SK-N-SH (cell line): ENCODE data around the gene CD248. TPM values are rescaled to one million over a fixed set of nuclear protein-coding genes. Genes with fewer than 3 reads are reported as not detected.

ENCODE experiments used
- CTCF ChIA-PET: fragments of 300-600, 350-600 bp; formaldehyde crosslinking; extraction: SDS; loops from one replicate; lab custom pipeline; 2021; lab: Yijun Ruan, JAX
- POLR2A ChIA-PET: fragments of 350-600 bp; sonication (Branson Sonifier 250); formaldehyde crosslinking; extraction: SDS; loops from one replicate; lab custom pipeline; 2020; ENCODE audit warnings: antibody characterized with exemption, inconsistent platforms; lab: Yijun Ruan, JAX
- DNase-seq: peaks from one replicate; pipeline ENCODE4 v3.0.0; 2012
- H2AFZ ChIP-seq: fragments of 200-600 bp; sonication (generic); 2 replicates; pipeline ENCODE4 v1.8.1; 2016; ENCODE audit warnings: antibody characterized with exemption, mild to moderate bottlenecking, low read depth
- H3F3A ChIP-seq: fragments of 200-600 bp; sonication (generic); replicated peaks from 2 replicates; pipeline ENCODE3; 2016; ENCODE audit warnings: antibody characterized with exemption, mild to moderate bottlenecking; ENCODE audit not compliant: insufficient read depth
- H3K27ac ChIP-seq, 2 experiments: fragments of 200-500 bp in 1 of 2; fragments of 200-600 bp in 1 of 2; sonication (Bioruptor generic) in 1 of 2; sonication (generic), shearing (Covaris generic) in 1 of 2; 2 replicates each; pipeline versions ENCODE4 v1.5.1 to v1.6.1; 2014 to 2016; ENCODE audit warnings: low read depth in 2 of 2, inconsistent platforms in 1 of 2, low read length in 1 of 2, mild to moderate bottlenecking in 1 of 2, mixed read lengths in 1 of 2
- H3K27me3 ChIP-seq: fragments of 200-600 bp; sonication (generic), shearing (Covaris generic); 2 replicates; pipeline ENCODE4 v1.6.1; 2016; ENCODE audit warnings: mixed run types; ENCODE audit not compliant: insufficient read depth
- H3K36me3 ChIP-seq, 2 experiments: fragments of 200-500 bp in 1 of 2; fragments of 200-600 bp in 1 of 2; sonication (Bioruptor generic) in 1 of 2; sonication (generic) in 1 of 2; replicated peaks in 1 of 2; 2 replicates each; pipeline versions ENCODE3 to v1.5.1; 2014 to 2016; ENCODE audit warnings: low read length in 1 of 2, mild to moderate bottlenecking in 1 of 2; ENCODE audit not compliant: insufficient read depth in 2 of 2, control insufficient read depth in 1 of 2
- H3K4me1 ChIP-seq, 2 experiments: fragments of 200-500 bp in 1 of 2; fragments of 200-600 bp in 1 of 2; sonication (Bioruptor generic) in 1 of 2; sonication (generic), shearing (Covaris generic) in 1 of 2; 2 replicates each; pipeline versions ENCODE4 v1.5.1 to v1.6.1; 2014 to 2016; ENCODE audit warnings: low read depth in 1 of 2, low read length in 1 of 2, mixed run types in 1 of 2; ENCODE audit not compliant: insufficient read depth in 2 of 2, control insufficient read depth in 1 of 2
- H3K4me2 ChIP-seq: fragments of 200-600 bp; sonication (generic), shearing (Covaris generic); 2 replicates; pipeline ENCODE4 v1.6.1; 2017; ENCODE audit warnings: mixed run types
- H3K4me3 ChIP-seq, 2 experiments: fragments of 200-500 bp in 1 of 2; fragments of 200-600 bp in 1 of 2; sonication (Bioruptor generic) in 1 of 2; sonication (generic), shearing (Covaris generic) in 1 of 2; 2 replicates each; pipeline versions ENCODE4 v1.5.1 to v1.8.1; 2014 to 2016; ENCODE audit warnings: low read depth in 2 of 2, inconsistent platforms in 1 of 2, low read length in 1 of 2, mild to moderate bottlenecking in 1 of 2, mixed read lengths in 1 of 2, moderate library complexity in 1 of 2
- H3K79me2 ChIP-seq: fragments of 200-600 bp; sonication (generic); 2 replicates; pipeline ENCODE4 v1.8.1; 2017; ENCODE audit warnings: mild to moderate bottlenecking; ENCODE audit not compliant: insufficient read depth
- H3K9ac ChIP-seq: fragments of 200-600 bp; sonication (generic); 2 replicates; pipeline ENCODE4 v1.6.1; 2017; ENCODE audit warnings: mixed run types
- H3K9me2 ChIP-seq: fragments of 200-600 bp; sonication (generic); 2 replicates; pipeline ENCODE4 v1.6.1; 2017; ENCODE audit warnings: mixed run types
- H3K9me3 ChIP-seq: fragments of 200-600 bp; sonication (generic); 2 replicates; pipeline ENCODE4 v1.6.1; 2017; ENCODE audit warnings: mixed run types, mild to moderate bottlenecking, moderate library complexity
- H4K20me1 ChIP-seq: fragments of 200-600 bp; sonication (generic); 2 replicates; pipeline ENCODE4 v1.6.1; 2017; ENCODE audit warnings: mild to moderate bottlenecking, mixed run types; ENCODE audit not compliant: insufficient read depth
- EZH2phosphoT487 ChIP-seq: fragments of 200-600 bp; sonication (generic); IDR thresholded peaks from 2 replicates; pipeline ENCODE4 v1.6.1; 2017; ENCODE audit warnings: low read depth, mixed run types, mild to moderate bottlenecking, antibody characterized with exemption, moderate library complexity, borderline replicate concordance
- IRF3 ChIP-seq: fragments of 150-350 bp; IDR thresholded peaks from 2 replicates; pipeline ENCODE4 v1.6.1; 2016; ENCODE audit warnings: mild to moderate bottlenecking, low read depth, low read length
- MXI1 ChIP-seq: IDR thresholded peaks from 2 replicates; pipeline ENCODE4 v1.6.1; 2012; ENCODE audit warnings: mild to moderate bottlenecking, low read depth, low read length, improper control_type of control experiment
- RXRA ChIP-seq: IDR thresholded peaks from 2 replicates; pipeline ENCODE4 v1.4.0; 2012; ENCODE audit warnings: low read depth, mild to moderate bottlenecking, borderline replicate concordance
- WGBS: methylation state at CpG from one replicate; pipeline ENCODE4 v1.1.6; 2017; ENCODE audit warnings: low lambda C conversion rate; 5-methylcytosine and 5-hydroxymethylcytosine counted together
- polyA plus RNA-seq, 3 experiments: library from polyadenylated mRNA; depleted of rRNA; stranded (reverse); fragments of >200 nt; gene quantifications; 2 replicates each; pipeline ENCODE4 v1.2.3, GENCODE V29; 2012
- TF ChIP-seq, protein P1 (sequence below): IDR thresholded peaks from 2 replicates; pipeline ENCODE4 v1.4.0; 2012; ENCODE audit warnings: low read depth, borderline replicate concordance
- TF ChIP-seq, protein P2 (sequence below): fragments of 150-350 bp; IDR thresholded peaks from 2 replicates; pipeline ENCODE4 v1.6.1; 2017; ENCODE audit warnings: antibody characterized with exemption, low read length, low read depth, borderline replicate concordance

CD248 gene
- polyA plus RNA-seq, 1 of the 3 experiments (the other 2 are of a cell fraction): 7.7 TPM

DNA sequence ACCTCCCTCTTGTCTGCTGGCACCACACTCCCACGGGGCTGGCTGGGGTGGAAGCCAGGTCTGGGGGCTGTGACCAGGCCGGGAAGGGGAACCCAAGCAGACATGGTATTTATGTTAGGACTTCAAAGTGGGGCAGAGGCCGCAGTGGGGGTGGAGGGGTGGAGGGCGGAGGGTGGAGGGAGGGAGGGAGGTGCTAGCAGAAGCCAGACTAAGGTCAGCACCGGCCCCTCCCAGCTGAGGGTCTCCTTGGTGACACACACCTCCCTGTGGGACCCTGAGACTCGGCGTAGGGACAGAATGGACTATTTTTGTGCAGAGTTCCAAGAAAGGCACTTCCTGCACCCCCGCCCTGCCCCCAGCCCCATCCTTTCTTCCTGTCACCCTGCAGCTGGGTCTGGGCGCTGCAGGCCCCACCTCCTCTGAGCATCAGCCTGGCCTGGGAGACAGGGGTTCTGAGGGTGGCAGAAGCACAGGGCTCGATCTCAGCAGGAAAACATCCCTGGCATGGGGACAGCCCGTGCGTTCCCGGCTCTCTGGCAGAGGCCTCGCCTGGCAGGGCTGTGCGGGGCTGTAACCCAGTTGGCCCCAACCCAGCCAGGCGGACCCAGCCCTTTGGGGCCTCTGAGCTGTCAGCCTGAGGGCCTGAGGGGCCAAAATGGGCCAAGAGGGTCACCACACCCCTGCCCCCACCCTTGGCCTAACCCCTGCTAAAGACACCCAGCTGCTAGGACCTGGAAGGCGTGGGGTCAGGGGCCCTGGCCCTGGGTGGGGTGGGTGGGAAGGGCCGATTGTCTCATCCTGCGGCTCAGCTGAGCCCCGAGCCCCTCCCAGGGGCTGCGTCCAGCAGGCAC, 9.6 kb upstream of the CD248 start (continued):
- TF ChIP-seq, protein P1, sequence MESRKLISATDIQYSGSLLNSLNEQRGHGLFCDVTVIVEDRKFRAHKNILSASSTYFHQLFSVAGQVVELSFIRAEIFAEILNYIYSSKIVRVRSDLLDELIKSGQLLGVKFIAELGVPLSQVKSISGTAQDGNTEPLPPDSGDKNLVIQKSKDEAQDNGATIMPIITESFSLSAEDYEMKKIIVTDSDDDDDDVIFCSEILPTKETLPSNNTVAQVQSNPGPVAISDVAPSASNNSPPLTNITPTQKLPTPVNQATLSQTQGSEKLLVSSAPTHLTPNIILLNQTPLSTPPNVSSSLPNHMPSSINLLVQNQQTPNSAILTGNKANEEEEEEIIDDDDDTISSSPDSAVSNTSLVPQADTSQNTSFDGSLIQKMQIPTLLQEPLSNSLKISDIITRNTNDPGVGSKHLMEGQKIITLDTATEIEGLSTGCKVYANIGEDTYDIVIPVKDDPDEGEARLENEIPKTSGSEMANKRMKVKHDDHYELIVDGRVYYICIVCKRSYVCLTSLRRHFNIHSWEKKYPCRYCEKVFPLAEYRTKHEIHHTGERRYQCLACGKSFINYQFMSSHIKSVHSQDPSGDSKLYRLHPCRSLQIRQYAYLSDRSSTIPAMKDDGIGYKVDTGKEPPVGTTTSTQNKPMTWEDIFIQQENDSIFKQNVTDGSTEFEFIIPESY: no peak

- no peak for DNase-seq
- no peak overlapping the region; a peak in 1 of 4 replicates for H3K27ac ChIP-seq
These were observed 8.4 kb upstream of the CD248 start for GRCh38 chr11:66325263-66325671.

DNA sequence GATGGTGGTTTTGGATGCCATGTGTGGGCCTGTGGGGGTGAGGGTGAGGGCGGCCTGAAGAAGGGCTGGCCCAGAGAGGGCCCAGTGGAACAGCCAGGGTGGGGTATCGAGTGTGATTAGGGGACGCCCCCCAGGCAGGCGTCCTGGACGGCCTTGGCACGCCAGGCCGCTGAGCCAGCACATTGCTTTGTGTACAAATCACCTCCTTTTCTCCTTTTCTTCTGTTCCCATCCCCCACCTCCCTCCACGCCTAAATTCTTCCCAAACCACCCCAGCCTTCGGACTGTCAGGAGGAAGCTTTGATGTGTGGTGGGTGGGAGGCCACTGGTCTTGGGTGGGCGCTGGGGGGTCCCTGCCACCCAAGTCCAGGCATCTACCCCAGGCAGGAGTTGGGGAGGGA, 7.8 kb upstream of the CD248 start:
- Histone ChIP-seq H3K9me2 (no peaks in the 10 kb centered on the region), H3K9ac (no peak overlapping the region), H3K79me2 (no peaks in the 10 kb centered on the region), H4K20me1 (no peaks in the 10 kb centered on the region), H3K36me3 (no peaks in the 10 kb centered on the region), H2AFZ (no peak overlapping the region), H3K27me3 (no peaks in the 10 kb centered on the region), H3K4me2 (no peak overlapping the region), H3F3A (peaks cover 9% of the 10 kb centered on the region), H3K4me1 (peaks cover 28 to 36% of the 10 kb centered on the region in 2 experiments; a peak in 3 of 4 replicates), H3K4me3 (no peak overlapping the region), H3K27ac (no peak overlapping the region), H3K9me3 (no peaks in the 10 kb centered on the region)
- TF ChIP-seq EZH2phosphoT487 (no peak), IRF3 (no peak), RXRA (no peak)
- TF ChIP-seq, protein P2, sequence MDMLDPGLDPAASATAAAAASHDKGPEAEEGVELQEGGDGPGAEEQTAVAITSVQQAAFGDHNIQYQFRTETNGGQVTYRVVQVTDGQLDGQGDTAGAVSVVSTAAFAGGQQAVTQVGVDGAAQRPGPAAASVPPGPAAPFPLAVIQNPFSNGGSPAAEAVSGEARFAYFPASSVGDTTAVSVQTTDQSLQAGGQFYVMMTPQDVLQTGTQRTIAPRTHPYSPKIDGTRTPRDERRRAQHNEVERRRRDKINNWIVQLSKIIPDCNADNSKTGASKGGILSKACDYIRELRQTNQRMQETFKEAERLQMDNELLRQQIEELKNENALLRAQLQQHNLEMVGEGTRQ: no peak
- DNase-seq: peak; percentile 8
- CTCF ChIA-PET: interaction anchor here (1.5 to 2.3 kb wide), 2 partner anchors 11 to 13 kb away, joined by 7 to 17 read pairs; no protein-coding TSS in a partner anchor
- POLR2A ChIA-PET: no interaction called here
- WGBS: 69% methylated on average over 8 of the region's 10 CpGs

More at GRCh38 chr11:66325263-66325671, 8.4 kb upstream of the CD248 start:
- H2AFZ ChIP-seq: no peak overlapping the region
- H3K4me3 ChIP-seq: no peak overlapping the region
- H3K27me3 ChIP-seq: no peaks in the 10 kb centered on the region
- H3K4me2 ChIP-seq: no peak overlapping the region; the same call in 1 of the 2 replicates
- no peaks in the 10 kb centered on the region for H3K36me3 ChIP-seq
- no peaks in the 10 kb centered on the region for H4K20me1 ChIP-seq
- 95% methylated on average over 6 of the region's 8 CpGs for WGBS
- no peak overlapping the region for H3K9ac ChIP-seq
- no peaks in the 10 kb centered on the region for H3K79me2 ChIP-seq
- ChIA-PET CTCF (interaction anchor here (1.5 to 2.3 kb wide), 2 partner anchors 12 to 14 kb away, joined by 7 to 17 read pairs; no protein-coding TSS in a partner anchor), POLR2A (no interaction called here)
- peaks cover 9% of the 10 kb centered on the region for H3F3A ChIP-seq
- TF ChIP-seq MXI1: no peak
- H3K9me2 ChIP-seq: no peaks in the 10 kb centered on the region
- H3K9me3 ChIP-seq: no peaks in the 10 kb centered on the region
- H3K4me1 ChIP-seq: peaks cover 28 to 36% of the 10 kb centered on the region in 2 experiments; a peak in 3 of 4 replicates
